HG03565 (cell line): ENCODE data around the gene COBLL1.

Experiments
- ATAC-seq: cut with Tn5 transposase; IDR thresholded peaks from one replicate; pipeline ENCODE4 v1.9.1; 2021; ENCODE audit warnings: mild to moderate bottlenecking, moderate library complexity; ENCODE audit not compliant: unreplicated experiment

The COBLL1 gene

GRCh38 chr2:164693390-164693789 is 148.2 kb downstream of the COBLL1 start:
- no peak for ATAC-seq

GRCh38 chr2:164692958-164693357 is 148.7 kb downstream of the COBLL1 start:
- no peak for ATAC-seq

GRCh38 chr2:164692114-164692513 is 149.5 kb downstream of the COBLL1 start:
- ATAC-seq, result no peak

GRCh38 chr2:164691346-164691887 is 150.2 kb downstream of the COBLL1 start:
- ATAC-seq, result no peak

GRCh38 chr2:164690361-164690760 is 151.3 kb downstream of the COBLL1 start:
- no peak for ATAC-seq

- no peak for ATAC-seq
Measured at GRCh38 chr2:164688896-164689419, 152.7 kb downstream of the COBLL1 start.

- ATAC-seq, result no peak
Measured at GRCh38 chr2:164681009-164681408, 160.6 kb downstream of the COBLL1 start.

- no peak for ATAC-seq
Measured at GRCh38 chr2:164678631-164679149, 162.9 kb downstream of the COBLL1 start.

GRCh38 chr2:164677733-164678132 is 163.9 kb downstream of the COBLL1 start:
- ATAC-seq, result no peak

- ATAC-seq, result no peak
Measured at GRCh38 chr2:164677271-164677670, 164.4 kb downstream of the COBLL1 start.

- ATAC-seq, result no peak
Measured at GRCh38 chr2:164675687-164676086, 165.9 kb downstream of the COBLL1 start.

- ATAC-seq, result no peak
Measured at GRCh38 chr2:164675027-164675426, 166.6 kb downstream of the COBLL1 start.

- ATAC-seq, result no peak
Measured at GRCh38 chr2:164671664-164672396, 169.8 kb downstream of the COBLL1 start.

GRCh38 chr2:164669291-164669690 is 172.3 kb downstream of the COBLL1 start:
- ATAC-seq, result no peak

GRCh38 chr2:164667566-164667965 is 174.1 kb downstream of the COBLL1 start:
- ATAC-seq, result no peak

- no peak for ATAC-seq
Measured at GRCh38 chr2:164664070-164664469, 177.6 kb downstream of the COBLL1 start.

GRCh38 chr2:164662868-164663631 is 178.6 kb downstream of the COBLL1 start:
- ATAC-seq, result no peak

GRCh38 chr2:164662066-164662465 is 179.6 kb downstream of the COBLL1 start:
- no peak for ATAC-seq

GRCh38 chr2:164661349-164661748 is 180.3 kb downstream of the COBLL1 start:
- no peak for ATAC-seq

GRCh38 chr2:164657129-164657528 is 184.5 kb downstream of the COBLL1 start:
- no peak for ATAC-seq

- ATAC-seq, result no peak
Measured at GRCh38 chr2:164655750-164656149, 185.9 kb downstream of the COBLL1 start.

- ATAC-seq, result no peak
Measured at GRCh38 chr2:164655336-164655735, 186.3 kb downstream of the COBLL1 start.
